Stimulated activated CD8-positive, alpha-beta memory T cell treated with anti-CD3 and anti-CD28 coated beads, Interleukin-7, amount 100 ng/mL, for 24 hours (primary cell): ENCODE results near the gene CCDC88B.

Source experiments
- DNase-seq: peaks from one replicate; pipeline ENCODE4 v3.0.0-alpha.2; 2020; ENCODE audit warnings: low read depth

CCDC88B gene

GRCh38 chr11:64339754-64340408 is at the start of gene CCDC88B:
TSS of gene CCDC88B (plus strand) at chr11:64340204. CDS start at chr11:64340267, 63 bp downstream.
- DNase-seq = peak; percentile 70

GRCh38 chr11:64290352-64291261 is 49.4 kb upstream of the CCDC88B start:
- no peak for DNase-seq

GRCh38 chr11:64291262-64291751 is 48.7 kb upstream of the CCDC88B start, which contains the start of gene KCNK4:
TSS of gene KCNK4 (plus strand) at chr11:64291302. CDS start at chr11:64293019, 1,717 bp downstream.
- DNase-seq = no peak

GRCh38 chr11:64291752-64292459 is 48.1 kb upstream of the CCDC88B start:
- no peak for DNase-seq

- no peak for DNase-seq
Measured at GRCh38 chr11:64292460-64293254, 47.3 kb upstream of the CCDC88B start.

- DNase-seq = no peak
Measured at GRCh38 chr11:64294774-64295173, 45.2 kb upstream of the CCDC88B start.

- DNase-seq = no peak
Measured at GRCh38 chr11:64295760-64296159, 44.2 kb upstream of the CCDC88B start.

GRCh38 chr11:64296236-64296635 is 43.8 kb upstream of the CCDC88B start:
- no peak for DNase-seq

GRCh38 chr11:64296830-64297698 is 42.9 kb upstream of the CCDC88B start:
- no peak for DNase-seq

- no peak for DNase-seq
Measured at GRCh38 chr11:64297699-64298358, 42.2 kb upstream of the CCDC88B start.

GRCh38 chr11:64298966-64299846 is 40.8 kb upstream of the CCDC88B start:
- DNase-seq = no peak

GRCh38 chr11:64299847-64300648 is 40.0 kb upstream of the CCDC88B start, which contains the start of gene CATSPERZ:
TSS of gene CATSPERZ (plus strand) at chr11:64300358. CDS start at chr11:64300411, 53 bp downstream.
- no peak for DNase-seq

GRCh38 chr11:64303109-64304031 is 36.6 kb upstream of the CCDC88B start:
- DNase-seq = no peak

GRCh38 chr11:64304032-64304315 is 36.0 kb upstream of the CCDC88B start:
- no peak for DNase-seq

- peak; percentile 96 for DNase-seq
Measured at GRCh38 chr11:64304316-64305072, 35.5 kb upstream of the CCDC88B start.

- peak; percentile 99 for DNase-seq
Measured at GRCh38 chr11:64305075-64305690, 34.8 kb upstream of the CCDC88B start, which contains the start of gene ESRRA. TSS of gene ESRRA (plus strand) at chr11:64305524. CDS start at chr11:64307180, 1,656 bp downstream.
